Hepatocyte (in vitro differentiated cells): ENCODE measurements around the gene FAM170B.

ENCODE experiments used
- EZH2 ChIP-seq: fragments of 200-600 bp; sonication (generic); IDR thresholded peaks from 2 replicates; pipeline ENCODE4 v1.6.1; 2016; ENCODE audit warnings: antibody characterized with exemption, mild to moderate bottlenecking, borderline replicate concordance
- EZH2phosphoT487 ChIP-seq: fragments of 200-600 bp; sonication (generic); IDR thresholded peaks from one replicate; pipeline ENCODE4 v1.6.1; 2018; ENCODE audit warnings: antibody characterized with exemption, mild to moderate bottlenecking, low read depth, moderate library complexity; ENCODE audit not compliant: unreplicated experiment, severe bottlenecking
- TF ChIP-seq, protein P1 (sequence below): fragments of 200-600 bp; sonication (generic); IDR thresholded peaks from 2 replicates; pipeline ENCODE4 v1.5.1; 2016; ENCODE audit warnings: antibody characterized with exemption, mild to moderate bottlenecking; ENCODE audit not compliant: poor library complexity

DNA sequence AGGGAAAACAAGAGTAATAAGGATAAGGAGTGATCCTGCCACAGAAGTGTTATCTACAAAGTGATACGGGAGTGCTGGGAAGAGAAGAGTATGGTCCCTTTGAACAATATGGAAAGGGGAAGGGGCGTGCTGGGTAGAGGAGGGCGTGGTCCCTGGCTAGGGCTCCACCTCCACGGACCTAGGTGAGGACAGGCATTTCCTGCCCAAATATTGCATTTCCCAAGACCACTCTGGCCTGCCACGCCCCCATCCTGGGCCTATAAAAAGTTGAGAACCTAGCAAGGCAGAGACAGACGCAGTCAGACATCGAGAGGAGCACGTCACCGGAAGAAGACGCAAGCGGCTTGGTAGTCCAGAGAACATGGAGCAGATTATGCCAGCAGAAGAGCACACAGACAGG lies 41.3 kb downstream of the FAM170B start:
- TF ChIP-seq, protein P1, sequence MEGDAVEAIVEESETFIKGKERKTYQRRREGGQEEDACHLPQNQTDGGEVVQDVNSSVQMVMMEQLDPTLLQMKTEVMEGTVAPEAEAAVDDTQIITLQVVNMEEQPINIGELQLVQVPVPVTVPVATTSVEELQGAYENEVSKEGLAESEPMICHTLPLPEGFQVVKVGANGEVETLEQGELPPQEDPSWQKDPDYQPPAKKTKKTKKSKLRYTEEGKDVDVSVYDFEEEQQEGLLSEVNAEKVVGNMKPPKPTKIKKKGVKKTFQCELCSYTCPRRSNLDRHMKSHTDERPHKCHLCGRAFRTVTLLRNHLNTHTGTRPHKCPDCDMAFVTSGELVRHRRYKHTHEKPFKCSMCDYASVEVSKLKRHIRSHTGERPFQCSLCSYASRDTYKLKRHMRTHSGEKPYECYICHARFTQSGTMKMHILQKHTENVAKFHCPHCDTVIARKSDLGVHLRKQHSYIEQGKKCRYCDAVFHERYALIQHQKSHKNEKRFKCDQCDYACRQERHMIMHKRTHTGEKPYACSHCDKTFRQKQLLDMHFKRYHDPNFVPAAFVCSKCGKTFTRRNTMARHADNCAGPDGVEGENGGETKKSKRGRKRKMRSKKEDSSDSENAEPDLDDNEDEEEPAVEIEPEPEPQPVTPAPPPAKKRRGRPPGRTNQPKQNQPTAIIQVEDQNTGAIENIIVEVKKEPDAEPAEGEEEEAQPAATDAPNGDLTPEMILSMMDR: no peak
- no peak for TF ChIP-seq EZH2
- no peak for TF ChIP-seq EZH2phosphoT487
